ENCODE data around the gene NPM1. TPM values are rescaled to one million over a fixed set of nuclear protein-coding genes. Genes with fewer than 3 reads are reported as not detected.
"Not testable (repeated sequence)": the region's sequence is repeated elsewhere in the genome, so short reads cannot be mapped to it uniquely, and the experiment has no call there.

NPM1 gene
- total and polyA plus RNA-seq, 2 donors (not counting 1 experiment from before 2014, with no cell fraction given) = 158 to 920 TPM

DNA sequence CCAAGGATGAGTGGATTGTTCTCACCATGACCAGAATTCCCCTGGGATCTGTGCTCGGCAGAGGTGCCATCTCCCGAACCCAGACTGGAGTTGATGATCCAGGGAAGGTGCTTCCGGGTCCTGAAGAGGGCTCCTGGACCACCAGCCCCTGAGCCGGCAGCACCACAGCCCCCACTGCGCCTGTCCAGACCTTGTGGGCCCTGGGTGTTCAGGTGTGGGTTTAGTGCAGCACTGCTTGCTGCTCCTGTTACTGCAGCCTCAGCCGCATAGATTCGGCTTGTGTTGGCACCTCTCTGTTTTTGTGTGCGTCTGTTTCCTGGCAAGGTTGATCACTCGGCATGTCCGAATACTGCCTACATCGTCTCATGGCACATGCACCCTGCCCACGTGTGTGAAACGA is 16.3 kb upstream of the NPM1 start:
- ATAC-seq (ENCODE audit: low read depth) = no peak
- CTCF ChIA-PET = no interaction called here
- Histone ChIP-seq H3K36me3 (replicated peaks in 1 of 2; ENCODE audit: control extremely low read depth in 1 of 2, control insufficient read depth in 1 of 2, extremely low read depth in 1 of 2, insufficient read depth in 2 of 2, low read length in 1 of 2) (no peaks in the 10 kb centered on the region), H3K4me2 (replicated peaks; ENCODE audit: low read depth, low read length, poor library complexity, severe bottlenecking) (no peak overlapping the region), H3K27ac (ENCODE audit: low read length in 2 of 2) (no peak overlapping the region), H4K20me1 (ENCODE audit: control insufficient read depth, insufficient read depth, low read length, poor library complexity, severe bottlenecking) (no peaks in the 10 kb centered on the region), H3K4me3 (ENCODE audit: control extremely low read depth in 1 of 5, extremely low read depth in 1 of 5, insufficient read depth in 1 of 5, low read depth in 2 of 5, low read length in 4 of 5) (no peak overlapping the region), H3K9me3 (ENCODE audit: control extremely low read depth in 1 of 3, control insufficient read depth in 2 of 3, insufficient read depth in 1 of 3, low read length in 2 of 3) (no peaks in the 10 kb centered on the region), H3K4me1 (ENCODE audit: control insufficient read depth in 2 of 2, insufficient read depth in 2 of 2, low read length in 2 of 2) (no peaks in the 10 kb centered on the region), H3K9ac (ENCODE audit: low read length) (no peak overlapping the region), H3K27me3 (replicated peaks in 1 of 4; ENCODE audit: control extremely low read depth in 1 of 4, control insufficient read depth in 3 of 4, insufficient read depth in 4 of 4, low read length in 3 of 4) (no peaks in the 10 kb centered on the region), H3K79me2 (ENCODE audit: control insufficient read depth, insufficient read depth, low read length) (no peaks in the 10 kb centered on the region), H2AFZ (ENCODE audit: insufficient read depth, low read depth, low read length, poor library complexity, severe bottlenecking) (no peak overlapping the region)
- DNase-seq = no peak
- intact Hi-C loops (cut with micrococcal nuclease) = no loop called here
- Mint-ChIP-seq H3K27ac (no peak overlapping the region), H3K9me3 (ENCODE audit: insufficient read depth) (no peaks in the 10 kb centered on the region), H3K4me3 (no peak overlapping the region), H3K27me3 (peaks cover 13% of the 10 kb centered on the region), H3K4me1 (no peaks in the 10 kb centered on the region)
- TF ChIP-seq, protein P1, sequence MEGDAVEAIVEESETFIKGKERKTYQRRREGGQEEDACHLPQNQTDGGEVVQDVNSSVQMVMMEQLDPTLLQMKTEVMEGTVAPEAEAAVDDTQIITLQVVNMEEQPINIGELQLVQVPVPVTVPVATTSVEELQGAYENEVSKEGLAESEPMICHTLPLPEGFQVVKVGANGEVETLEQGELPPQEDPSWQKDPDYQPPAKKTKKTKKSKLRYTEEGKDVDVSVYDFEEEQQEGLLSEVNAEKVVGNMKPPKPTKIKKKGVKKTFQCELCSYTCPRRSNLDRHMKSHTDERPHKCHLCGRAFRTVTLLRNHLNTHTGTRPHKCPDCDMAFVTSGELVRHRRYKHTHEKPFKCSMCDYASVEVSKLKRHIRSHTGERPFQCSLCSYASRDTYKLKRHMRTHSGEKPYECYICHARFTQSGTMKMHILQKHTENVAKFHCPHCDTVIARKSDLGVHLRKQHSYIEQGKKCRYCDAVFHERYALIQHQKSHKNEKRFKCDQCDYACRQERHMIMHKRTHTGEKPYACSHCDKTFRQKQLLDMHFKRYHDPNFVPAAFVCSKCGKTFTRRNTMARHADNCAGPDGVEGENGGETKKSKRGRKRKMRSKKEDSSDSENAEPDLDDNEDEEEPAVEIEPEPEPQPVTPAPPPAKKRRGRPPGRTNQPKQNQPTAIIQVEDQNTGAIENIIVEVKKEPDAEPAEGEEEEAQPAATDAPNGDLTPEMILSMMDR (IDR thresholded peaks at IDR 0.05) = no peak
- no peak for TF ChIP-seq EZH2 (IDR thresholded peaks at IDR 0.05; ENCODE audit: borderline replicate concordance, insufficient read depth, low read depth, low read length, poor library complexity, severe bottlenecking)
- POLR2A ChIA-PET = no interaction called here
- WGBS (ENCODE audit: insufficient coverage) = 83% methylated on average over 13 of the region's 13 CpGs

GRCh38 chr5:171379961-171380360 is 7.7 kb upstream of the NPM1 start:
- no peak overlapping the region for H3K9ac ChIP-seq (ENCODE audit: low read length)
- 100% methylated on average over 3 of the region's 7 CpGs for WGBS (ENCODE audit: insufficient coverage)
- H3K27ac Mint-ChIP-seq = no peak overlapping the region
- H3K4me3 ChIP-seq (ENCODE audit: control extremely low read depth in 1 of 5, extremely low read depth in 1 of 5, insufficient read depth in 1 of 5, low read depth in 2 of 5, low read length in 4 of 5) = no peak overlapping the region
- no peaks in the 10 kb centered on the region for H4K20me1 ChIP-seq (ENCODE audit: control insufficient read depth, insufficient read depth, low read length, poor library complexity, severe bottlenecking)
- no peaks in the 10 kb centered on the region for H3K9me3 Mint-ChIP-seq (ENCODE audit: insufficient read depth)
- H3K27me3 Mint-ChIP-seq = peaks cover 4% of the 10 kb centered on the region
- no peaks in the 10 kb centered on the region for H3K79me2 ChIP-seq (ENCODE audit: control insufficient read depth, insufficient read depth, low read length)
- H3K4me1 ChIP-seq (ENCODE audit: control insufficient read depth in 2 of 2, insufficient read depth in 2 of 2, low read length in 2 of 2) = no peaks in the 10 kb centered on the region
- ChIA-PET CTCF (no interaction called here), POLR2A (no interaction called here)
- no peaks in the 10 kb centered on the region for H3K36me3 ChIP-seq (replicated peaks in 1 of 2; ENCODE audit: control extremely low read depth in 1 of 2, control insufficient read depth in 1 of 2, extremely low read depth in 1 of 2, insufficient read depth in 2 of 2, low read length in 1 of 2)
- ATAC-seq (ENCODE audit: low read depth) = no peak
- H2AFZ ChIP-seq (ENCODE audit: insufficient read depth, low read depth, low read length, poor library complexity, severe bottlenecking) = no peak overlapping the region
- H3K4me1 Mint-ChIP-seq = no peaks in the 10 kb centered on the region
- no peak for DNase-seq
- H3K9me3 ChIP-seq (ENCODE audit: control extremely low read depth in 1 of 3, control insufficient read depth in 2 of 3, insufficient read depth in 1 of 3, low read length in 2 of 3) = no peaks in the 10 kb centered on the region
- H3K4me2 ChIP-seq (replicated peaks; ENCODE audit: low read depth, low read length, poor library complexity, severe bottlenecking) = no peak overlapping the region
- intact Hi-C loops (cut with micrococcal nuclease) = loop anchor here (10.0 kb wide), 1 partner anchor 1395 kb away; the partner anchor contains the start of gene DUSP1
- H3K27me3 ChIP-seq (replicated peaks in 1 of 4; ENCODE audit: control extremely low read depth in 1 of 4, control insufficient read depth in 3 of 4, insufficient read depth in 4 of 4, low read length in 3 of 4) = no peaks in the 10 kb centered on the region
- H3K4me3 Mint-ChIP-seq = no peak overlapping the region
- no peak overlapping the region for H3K27ac ChIP-seq (ENCODE audit: low read length in 2 of 2)
- TF ChIP-seq, protein P1 (IDR thresholded peaks at IDR 0.05) = no peak
- TF ChIP-seq EZH2 (IDR thresholded peaks at IDR 0.05; ENCODE audit: borderline replicate concordance, insufficient read depth, low read depth, low read length, poor library complexity, severe bottlenecking) = no peak

- POLR2A ChIA-PET; H3K27ac ChIP-seq (ENCODE audit: low read length in 2 of 2); H3K4me3 Mint-ChIP-seq; H3K27ac Mint-ChIP-seq; H3K9ac ChIP-seq (ENCODE audit: low read length); H2AFZ ChIP-seq (ENCODE audit: insufficient read depth, low read depth, low read length, poor library complexity, severe bottlenecking); ATAC-seq (ENCODE audit: low read depth); H3K36me3 ChIP-seq (replicated peaks in 1 of 2; ENCODE audit: control extremely low read depth in 1 of 2, control insufficient read depth in 1 of 2, extremely low read depth in 1 of 2, insufficient read depth in 2 of 2, low read length in 1 of 2); H3K4me3 ChIP-seq (ENCODE audit: control extremely low read depth in 1 of 5, extremely low read depth in 1 of 5, insufficient read depth in 1 of 5, low read depth in 2 of 5, low read length in 4 of 5); H3K4me2 ChIP-seq (replicated peaks; ENCODE audit: low read depth, low read length, poor library complexity, severe bottlenecking); DNase-seq; H3K27me3 ChIP-seq (replicated peaks in 1 of 4; ENCODE audit: control extremely low read depth in 1 of 4, control insufficient read depth in 3 of 4, insufficient read depth in 4 of 4, low read length in 3 of 4); CTCF ChIA-PET; H3K27me3 Mint-ChIP-seq; H3K9me3 Mint-ChIP-seq (ENCODE audit: insufficient read depth): not testable (repeated sequence)
- H3K4me1 Mint-ChIP-seq = peaks cover 23% of the 10 kb centered on the region
- H3K79me2 ChIP-seq (ENCODE audit: control insufficient read depth, insufficient read depth, low read length) = peaks cover 18% of the 10 kb centered on the region
- H4K20me1 ChIP-seq (ENCODE audit: control insufficient read depth, insufficient read depth, low read length, poor library complexity, severe bottlenecking) = peaks cover 18% of the 10 kb centered on the region
- H3K9me3 ChIP-seq (ENCODE audit: control extremely low read depth in 1 of 3, control insufficient read depth in 2 of 3, insufficient read depth in 1 of 3, low read length in 2 of 3) = peaks cover 0 to 16% (median 0%) of the 10 kb centered on the region in 3 donors
- intact Hi-C loops (cut with micrococcal nuclease) = loop anchor here (10.0 kb wide), 1 partner anchor 1390 kb away; the partner anchor contains the start of gene DUSP1
- H3K4me1 ChIP-seq (ENCODE audit: control insufficient read depth in 2 of 2, insufficient read depth in 2 of 2, low read length in 2 of 2) = peaks cover 14 to 20% of the 10 kb centered on the region in 2 donors
- WGBS (ENCODE audit: insufficient coverage) = no CpG with 5 or more reads among the region's 9 CpGs
These were observed 3.2 kb upstream of the NPM1 start for GRCh38 chr5:171384416-171384815.

Data from B cell (primary cell).